HUDEP-2 (cell line): ENCODE results near the gene TTC28.
"Not testable (repeated sequence)": the region's sequence is repeated elsewhere in the genome, so short reads cannot be mapped to it uniquely, and the experiment has no call there.

Experiments used
- DNase-seq, 76 experiments: peaks; one replicate each; lab custom pipeline; 2025; ENCODE audit not compliant: unreplicated experiment in 76 of 76; lab: John Stamatoyannopoulos, UW

The TTC28 gene

DNA sequence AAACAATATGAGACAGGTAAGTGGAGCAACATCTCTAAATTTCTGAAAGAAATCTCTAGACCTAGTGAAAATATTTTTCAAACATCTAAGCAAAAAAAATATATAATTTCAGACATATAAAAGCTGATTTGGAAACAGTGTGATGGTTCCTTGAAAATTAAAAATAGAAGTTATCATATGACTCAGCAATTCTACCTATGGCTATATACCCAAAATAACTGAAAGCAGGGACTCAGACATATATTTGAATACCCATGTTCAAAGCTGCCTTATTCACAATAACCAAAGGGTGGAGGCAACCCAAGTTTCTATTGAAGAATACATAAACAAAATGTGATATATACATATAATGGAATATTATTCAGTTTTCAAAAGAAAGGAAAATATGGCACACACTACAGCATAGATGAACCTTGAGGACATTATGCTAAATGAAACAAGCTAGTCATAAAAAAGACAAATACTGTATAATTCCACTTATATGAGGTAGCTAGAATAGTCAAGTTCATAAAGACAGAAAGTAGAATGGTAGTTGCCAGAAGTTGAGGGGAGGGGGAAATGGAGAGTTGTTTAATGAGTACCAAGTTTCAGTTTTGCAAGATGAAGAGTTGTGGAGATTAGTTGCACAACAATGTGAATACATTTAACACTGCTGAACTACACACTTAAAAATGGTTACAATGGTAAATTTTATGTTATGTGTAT is 300.4 kb downstream of the TTC28 start:
- no peak for DNase-seq

DNA sequence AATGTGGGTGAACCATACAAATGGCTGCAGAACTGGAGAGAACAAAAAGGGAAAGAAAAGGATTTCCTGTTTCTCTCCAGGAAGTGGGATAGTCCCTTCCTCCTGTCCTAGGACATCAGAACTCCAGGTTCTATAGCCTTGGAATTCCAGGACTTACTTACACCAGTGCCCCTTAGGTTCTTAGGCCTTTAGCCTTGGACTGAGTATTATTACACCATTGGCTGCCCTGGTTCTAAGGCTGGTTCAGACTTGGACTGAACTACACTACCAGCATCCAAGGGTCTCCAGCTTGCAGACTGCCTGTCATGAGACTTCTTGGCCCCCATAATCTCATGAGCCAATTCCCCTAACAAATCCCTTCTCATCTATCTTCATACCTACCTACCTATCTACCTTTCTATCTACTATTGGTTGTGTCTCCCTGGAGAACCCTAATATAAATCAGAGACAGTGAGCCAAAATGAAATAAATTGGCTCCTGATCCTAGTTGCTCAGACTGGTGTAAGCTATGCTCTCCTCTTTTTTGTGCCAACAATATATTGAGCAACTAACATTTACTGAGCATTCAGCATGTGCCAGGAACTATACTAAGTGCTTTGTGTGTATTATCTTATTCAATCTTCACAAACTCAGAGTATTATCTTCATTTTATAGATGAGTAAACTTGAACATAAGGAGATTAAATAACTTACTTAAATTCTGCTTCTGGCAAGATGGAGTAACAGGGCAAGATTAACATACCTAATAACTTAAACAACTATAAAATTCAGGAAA is 303.7 kb downstream of the TTC28 start:
- no peak for DNase-seq

DNA sequence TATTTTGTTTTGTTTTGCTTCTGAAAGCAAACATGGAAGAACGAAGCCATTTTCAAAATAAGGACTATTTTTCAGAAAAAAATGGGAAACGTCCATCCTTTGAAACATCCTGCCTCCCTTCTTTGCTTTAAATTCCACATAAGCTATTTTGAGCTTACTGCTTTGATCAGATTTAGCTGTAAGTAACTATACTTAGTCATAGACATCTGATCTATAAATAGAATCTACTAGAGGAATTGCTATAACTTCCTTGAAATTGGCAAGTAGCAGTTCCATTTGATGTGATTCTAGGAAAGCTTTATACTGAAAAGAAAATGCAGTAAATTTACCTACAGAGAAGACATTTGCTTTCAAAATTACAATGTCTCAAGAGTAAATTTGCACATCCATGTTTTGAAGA is 305.8 kb downstream of the TTC28 start:
- DNase-seq, result no peak

DNA sequence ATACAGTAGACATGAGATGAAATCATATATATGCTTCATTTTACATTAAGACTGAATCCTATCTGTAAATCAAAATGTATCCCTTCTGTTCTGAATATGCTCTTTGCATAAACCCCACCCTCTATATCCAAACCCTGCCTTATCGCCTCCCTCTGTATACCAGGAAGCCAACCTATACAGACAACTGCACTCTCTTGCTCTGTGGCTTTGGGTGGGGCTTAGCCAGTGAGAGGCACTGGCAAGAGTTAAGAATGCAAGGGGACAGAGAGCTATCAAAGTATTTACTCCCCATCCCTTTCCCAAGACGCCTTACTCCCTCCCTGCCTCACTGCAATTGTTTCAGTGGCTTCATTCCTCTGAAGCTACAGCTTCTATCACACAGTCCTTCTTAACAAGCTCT is 309.8 kb downstream of the TTC28 start:
- DNase-seq, result peak in 44 of 76 experiments; percentile 1 to 60 (median 18)

DNA sequence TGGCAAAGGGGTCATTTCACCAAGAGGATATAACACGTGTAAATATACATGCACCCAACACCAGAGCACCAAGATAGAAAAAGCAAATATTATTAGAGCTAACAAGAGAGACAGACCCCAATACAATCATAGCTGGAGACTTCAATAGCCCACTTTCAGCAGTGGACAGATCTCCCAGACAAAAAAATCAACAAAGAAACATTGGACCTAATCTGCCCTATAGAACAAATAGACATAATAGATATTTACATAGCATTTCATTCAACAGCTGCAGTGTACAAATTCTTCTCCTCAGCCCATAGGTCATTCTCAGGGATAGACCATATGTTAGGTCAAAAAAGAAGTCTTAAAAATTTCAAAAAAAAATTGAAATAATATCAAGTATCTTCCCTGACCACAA is 312.8 kb downstream of the TTC28 start:
- DNase-seq, result no peak

DNA sequence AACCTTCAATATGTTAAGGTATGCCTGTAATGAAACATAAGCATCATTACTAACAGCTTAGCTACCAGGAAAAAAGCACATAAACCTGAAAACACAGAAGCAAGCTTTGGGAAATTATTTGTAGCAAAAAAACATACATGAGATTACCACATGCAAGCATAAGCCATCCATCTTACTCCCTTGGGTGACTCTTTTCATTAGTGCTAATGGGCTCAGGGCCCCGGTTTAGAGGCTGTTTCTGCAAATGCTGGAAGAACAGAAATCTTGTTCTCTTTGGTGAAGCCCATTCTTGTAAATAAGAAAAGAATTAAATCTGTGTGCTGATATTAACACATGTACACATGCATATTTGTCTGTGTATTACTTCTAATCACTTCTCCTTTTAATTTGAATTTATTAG is 314.3 kb downstream of the TTC28 start:
- no peak for DNase-seq

DNA sequence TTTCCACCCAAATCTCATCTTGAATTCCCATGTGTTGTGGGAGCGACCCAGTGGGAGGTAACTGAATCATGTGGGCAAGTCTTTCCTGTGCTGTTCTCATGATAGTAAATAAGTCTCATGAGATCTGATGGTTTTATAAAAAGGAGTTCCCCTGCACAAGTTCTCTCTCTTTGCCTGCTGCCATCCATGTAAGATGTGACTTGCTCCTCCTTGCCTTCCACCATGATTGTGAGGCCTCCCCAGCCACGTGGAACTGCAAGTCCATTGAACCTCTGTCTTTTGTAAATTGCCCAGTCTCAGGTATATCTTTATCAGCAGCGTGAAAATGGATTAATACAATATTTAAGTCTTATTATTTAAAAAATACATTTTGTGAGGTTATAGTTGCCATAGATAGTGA is 315.5 kb downstream of the TTC28 start:
- not testable (repeated sequence) for DNase-seq

DNA sequence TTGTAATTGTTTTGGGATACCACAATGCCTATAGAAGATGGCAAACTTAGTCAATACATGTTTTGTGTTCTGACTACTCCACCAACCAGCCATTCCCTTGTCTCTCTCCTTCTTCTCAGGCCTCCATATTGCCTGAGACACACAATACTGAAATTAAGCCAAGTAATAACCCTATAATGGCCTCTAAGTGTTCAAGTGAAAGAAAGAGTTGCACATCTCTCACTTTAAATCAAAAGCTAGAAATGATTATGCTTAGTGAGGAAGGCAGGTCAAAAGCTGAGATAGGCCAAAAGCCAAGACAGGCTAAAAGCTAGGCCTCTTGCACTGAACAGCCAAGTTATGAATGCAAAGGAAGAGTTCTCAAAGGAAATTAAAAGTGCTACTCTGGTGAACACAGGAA is 318.7 kb downstream of the TTC28 start:
- no peak for DNase-seq

DNA sequence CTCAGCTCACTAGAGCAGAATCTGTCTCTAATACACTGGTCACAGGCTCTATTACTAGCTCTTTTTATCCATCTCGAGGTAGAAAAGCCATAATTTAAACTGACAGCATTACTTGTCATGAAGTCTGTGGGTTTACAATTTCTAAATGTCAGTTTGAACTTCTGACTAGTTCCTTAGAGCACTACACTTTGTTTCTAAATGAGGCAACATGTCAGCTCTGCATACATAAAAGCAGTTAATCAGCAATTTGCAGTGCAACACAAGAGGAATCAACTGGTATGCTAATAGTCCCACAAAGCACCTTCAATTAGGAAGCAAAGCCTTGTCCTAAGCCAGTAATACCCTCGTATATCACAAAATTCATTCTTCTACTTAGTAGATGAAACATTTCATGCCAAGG is 321.3 kb downstream of the TTC28 start:
- DNase-seq, result no peak

DNA sequence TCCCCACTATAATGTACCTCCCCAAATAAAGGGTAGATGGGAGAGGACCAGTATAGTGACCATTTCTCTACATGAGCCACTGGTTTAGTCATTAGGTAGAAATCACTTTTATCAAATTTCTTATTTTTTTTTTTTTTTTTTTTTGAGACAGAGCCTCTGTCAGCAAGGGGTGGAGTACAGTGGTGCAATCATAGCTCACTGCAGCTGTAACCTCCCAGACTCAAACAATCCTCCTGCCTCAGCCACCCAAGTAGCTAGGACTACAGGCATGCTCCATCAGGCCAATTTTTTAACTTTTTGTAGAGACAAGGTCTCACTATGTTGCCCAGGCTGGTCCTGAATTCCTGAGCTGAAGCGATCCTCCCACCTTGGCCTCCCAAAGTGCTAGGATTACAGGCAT is 322.4 kb downstream of the TTC28 start:
- DNase-seq, result no peak

DNA sequence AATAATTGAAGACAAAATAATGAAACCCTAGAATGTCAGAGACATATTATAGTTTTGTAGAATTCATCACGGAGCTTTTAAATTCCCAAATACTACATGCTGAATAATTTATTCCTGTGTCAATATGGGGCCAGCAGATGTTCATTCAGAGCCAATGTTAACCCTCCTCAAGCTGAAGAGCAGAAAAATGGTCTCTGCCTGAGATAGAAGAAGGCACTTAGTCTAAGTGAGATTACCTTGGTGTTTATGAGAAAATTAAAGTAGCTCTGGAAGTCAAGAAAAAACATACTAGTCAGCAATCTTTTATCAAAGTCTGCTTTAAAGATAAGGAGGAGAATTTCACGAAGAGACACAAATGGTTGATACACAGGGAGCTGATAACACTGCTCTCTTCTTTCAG is 328.2 kb downstream of the TTC28 start:
- DNase-seq, result no peak

DNA sequence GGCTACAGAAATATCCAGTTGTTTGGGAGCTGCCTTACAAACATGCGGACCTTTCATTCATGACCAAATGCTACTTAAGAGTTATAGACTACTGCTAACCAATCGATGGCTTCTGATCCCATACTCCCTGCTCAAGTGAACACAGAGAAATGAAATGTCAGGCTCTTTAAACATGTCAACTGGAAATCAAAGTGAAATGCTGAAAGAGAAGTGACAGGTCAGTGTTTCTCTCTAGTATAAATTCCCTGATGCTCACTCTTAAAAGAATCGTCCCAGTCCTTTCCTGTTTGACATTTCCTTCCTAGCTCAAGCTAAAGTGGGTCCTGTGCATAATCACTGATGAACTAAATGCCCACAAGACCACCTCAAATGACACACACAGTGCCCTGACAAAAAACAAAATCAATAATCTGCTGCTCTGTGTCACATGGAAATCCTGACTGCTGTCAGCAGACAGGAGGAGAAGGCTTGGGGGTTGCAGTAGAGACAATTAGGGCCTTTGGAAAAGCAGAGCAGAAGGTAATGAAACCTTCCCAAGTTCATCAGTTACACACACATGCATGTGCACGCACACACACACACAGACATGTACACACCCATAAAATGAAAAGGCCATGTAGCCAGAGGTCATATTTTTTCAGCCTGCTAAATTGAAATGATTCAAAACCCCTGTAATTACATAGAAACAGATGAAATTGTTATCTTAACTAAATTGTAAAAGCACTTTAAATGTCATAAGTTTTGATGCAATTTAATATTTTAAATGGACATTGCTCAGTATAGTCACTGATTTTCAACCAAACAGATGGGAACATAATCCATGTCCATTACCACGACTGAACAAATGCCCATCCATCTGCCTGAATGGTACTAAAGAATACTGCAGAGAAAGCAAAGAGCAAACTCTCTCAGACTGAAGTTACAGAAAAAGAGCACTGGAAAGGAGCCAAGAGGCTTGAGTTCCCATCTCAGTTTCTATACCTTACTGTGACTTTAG is 330.7 kb downstream of the TTC28 start:
- no peak for DNase-seq

DNA sequence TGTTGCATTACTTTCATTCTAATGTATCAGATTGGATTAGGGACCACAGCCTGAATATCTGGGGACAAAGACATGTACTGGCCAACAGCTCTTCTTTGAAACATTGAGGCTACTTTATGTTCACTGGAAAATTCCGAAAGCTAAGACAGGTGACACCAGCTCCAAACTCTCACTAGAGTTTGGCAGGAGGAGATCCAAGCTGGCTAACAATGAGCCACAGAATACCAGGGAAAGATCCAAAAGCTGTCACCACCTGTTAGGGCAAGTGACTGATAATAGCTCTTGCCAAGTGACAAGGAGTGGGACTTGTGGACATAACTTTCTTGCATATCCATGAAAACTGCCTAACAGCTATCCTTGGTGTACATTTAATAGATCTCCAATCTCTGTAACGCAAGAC is 333.3 kb downstream of the TTC28 start:
- DNase-seq, result no peak

DNA sequence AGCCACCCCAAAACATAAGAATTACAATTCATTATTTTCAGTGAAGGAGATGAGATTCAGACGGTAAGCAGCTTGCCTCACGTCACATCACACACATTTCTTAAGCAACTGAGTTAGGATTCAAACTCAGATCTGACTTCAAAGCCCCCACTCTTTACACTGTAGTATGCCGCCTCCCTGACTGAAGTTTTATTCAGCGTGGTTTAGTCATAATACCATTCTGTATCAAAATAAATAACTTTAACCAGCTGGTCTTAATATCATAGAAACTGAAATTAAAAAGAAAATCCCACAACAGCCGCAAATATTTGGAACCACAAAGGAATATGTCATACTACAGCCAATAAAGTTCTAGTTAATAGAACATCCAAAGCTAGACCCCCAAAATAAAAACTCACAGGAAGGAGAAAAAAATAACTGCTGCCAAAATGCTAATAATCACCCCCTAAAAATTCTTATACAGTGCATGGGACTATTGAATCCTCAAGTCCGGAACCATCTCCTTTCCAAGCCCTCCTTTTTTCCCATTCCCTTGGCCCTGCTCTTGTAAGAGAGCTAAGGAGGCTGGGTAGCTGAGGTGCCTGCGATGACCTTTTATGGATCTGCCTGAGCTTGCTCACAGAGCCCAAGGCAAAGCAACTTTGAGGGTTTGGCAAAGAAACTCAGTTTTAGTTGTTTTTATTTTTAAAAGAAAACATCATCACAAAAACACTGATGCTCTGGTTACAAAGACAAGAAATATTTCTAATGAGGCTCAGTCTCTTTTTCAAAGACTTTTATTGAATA is 334.5 kb downstream of the TTC28 start:
- DNase-seq, result no peak

DNA sequence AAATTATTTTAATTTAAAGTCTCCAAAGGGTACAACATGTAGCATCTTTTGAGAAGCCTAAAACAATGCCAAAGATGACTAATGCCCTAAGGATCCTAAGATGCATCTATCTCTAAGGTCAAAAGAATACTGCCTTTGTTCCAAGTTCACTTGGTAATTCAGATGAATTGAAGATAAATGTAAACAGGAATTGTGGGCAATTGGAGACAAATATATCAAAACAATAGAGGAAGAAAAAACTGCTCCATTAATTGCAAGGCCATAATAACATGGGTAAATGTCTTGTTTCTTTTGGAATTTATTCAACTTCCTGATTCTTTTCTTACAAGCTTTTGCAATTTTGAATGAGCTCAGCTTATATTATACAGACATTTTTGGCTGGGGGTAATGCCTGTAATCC is 338.6 kb downstream of the TTC28 start:
- no peak for DNase-seq

DNA sequence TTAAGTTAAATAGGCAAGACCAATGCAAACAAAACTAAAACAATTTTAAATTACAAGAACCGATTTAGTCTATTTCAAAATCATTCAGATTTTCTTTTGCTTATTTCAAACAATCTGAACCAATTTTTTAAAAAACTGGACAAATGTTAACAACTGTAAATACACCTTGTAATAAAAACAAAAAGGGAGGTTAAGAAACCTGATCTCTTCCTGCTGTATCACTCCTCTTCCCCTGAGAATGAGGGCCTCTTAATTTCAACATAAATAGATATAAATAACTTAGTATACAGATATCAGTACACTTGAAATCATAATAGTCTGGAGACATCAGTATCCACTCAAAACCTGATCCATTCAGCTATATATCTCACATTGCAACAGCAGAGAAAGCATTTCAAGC is 346.6 kb downstream of the TTC28 start:
- DNase-seq, result no peak

DNA sequence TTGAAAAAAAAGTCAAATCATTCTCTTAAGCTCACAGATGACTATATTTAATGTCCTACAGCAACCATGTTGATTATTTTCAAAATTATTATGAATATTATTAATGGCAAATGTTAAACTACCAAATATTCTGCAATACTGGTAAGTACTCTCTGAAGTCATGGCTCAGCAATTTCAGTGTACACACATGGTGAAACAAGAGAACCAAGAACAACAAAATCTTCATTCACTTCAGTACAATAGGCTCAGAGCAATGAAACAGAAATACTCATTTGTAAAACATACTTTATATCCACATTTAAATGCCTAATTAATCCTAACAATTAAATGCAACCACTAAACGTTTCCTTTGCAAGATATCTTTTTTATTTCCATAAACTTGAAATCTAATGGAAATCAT is 347.2 kb downstream of the TTC28 start:
- no peak for DNase-seq

DNA sequence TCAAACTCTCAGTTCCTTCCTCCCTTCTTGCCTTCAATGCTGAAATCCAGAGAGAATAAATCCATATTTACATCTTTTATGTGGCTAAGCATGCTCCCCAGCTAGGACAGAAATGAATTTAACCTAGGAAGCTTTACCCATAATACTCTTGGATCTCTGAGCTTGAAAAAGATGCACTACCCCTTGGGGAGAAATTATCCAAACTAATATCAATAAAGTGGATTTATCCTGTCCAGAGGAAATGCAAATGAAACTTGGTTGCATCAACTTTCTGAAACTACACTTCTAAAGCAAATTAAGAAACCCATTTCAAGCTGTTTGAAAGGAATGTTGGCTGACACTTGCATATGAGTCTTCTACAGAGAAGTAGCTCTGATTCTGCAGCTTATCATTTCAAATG is 347.9 kb downstream of the TTC28 start:
- no peak for DNase-seq

DNA sequence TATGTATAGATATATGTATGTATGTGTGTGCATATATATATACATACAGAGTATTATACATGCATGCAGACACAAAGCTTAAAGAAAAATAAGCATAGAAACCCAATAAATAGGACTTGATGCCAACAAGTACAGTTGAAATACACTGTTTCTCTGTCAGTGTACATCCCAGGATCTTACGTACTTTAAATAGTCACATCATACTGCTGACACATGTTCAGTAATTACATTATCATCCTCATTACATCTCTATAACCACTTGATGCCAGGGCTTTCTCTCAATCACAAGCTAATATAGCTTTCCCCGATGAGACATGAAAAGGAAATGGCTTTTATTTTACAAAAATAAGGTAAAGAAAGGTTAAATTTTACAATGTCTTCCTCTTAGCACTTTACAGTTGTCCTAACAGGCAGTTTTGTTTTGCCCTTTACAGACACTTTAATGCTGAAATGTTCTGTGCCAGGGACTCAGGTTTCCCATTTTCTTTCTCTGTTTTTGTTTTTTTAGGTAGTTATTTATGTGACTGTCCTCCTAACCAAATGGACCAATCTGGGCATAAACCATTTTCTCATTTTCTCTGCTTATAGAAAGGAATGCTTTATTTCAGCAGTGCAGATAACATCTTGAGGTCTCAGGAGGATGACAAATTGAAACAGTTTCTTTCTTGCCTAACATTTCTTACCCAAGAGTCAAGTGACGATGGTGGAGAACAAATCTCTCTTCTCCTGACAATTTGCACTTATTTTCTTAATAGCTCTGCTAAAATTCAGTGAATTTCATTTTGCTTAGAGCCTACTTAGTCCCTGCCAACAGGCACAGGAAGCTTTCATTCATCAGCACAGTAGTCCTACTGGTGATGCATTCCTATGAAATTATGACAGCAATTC is 350.2 kb downstream of the TTC28 start:
- DNase-seq, result no peak
